Breast epithelium (tissue), 3 donors: ENCODE measurements around the gene FAM83B.

Experiments used
- POLR2A ChIP-seq: fragments of 450-650 bp; IDR thresholded peaks from one replicate; pipeline ENCODE4 v1.6.1; 2016; ENCODE audit warnings: antibody characterized with exemption, mild to moderate bottlenecking, moderate library complexity
- POLR2AphosphoS5 ChIP-seq, 3 donors: sonication (generic); formaldehyde crosslinking; IDR thresholded peaks; one replicate each; pipeline ENCODE4 v1.6.1; 2017; ENCODE audit warnings: antibody characterized with exemption in 3 of 3
- TF ChIP-seq, protein P1 (sequence below), 3 donors: fragments of 450-650 bp; IDR thresholded peaks; one replicate each; pipeline ENCODE4 v1.5.1; 2016 to 2017; ENCODE audit warnings: antibody characterized with exemption in 3 of 3, mild to moderate bottlenecking in 3 of 3, moderate library complexity in 3 of 3

DNA sequence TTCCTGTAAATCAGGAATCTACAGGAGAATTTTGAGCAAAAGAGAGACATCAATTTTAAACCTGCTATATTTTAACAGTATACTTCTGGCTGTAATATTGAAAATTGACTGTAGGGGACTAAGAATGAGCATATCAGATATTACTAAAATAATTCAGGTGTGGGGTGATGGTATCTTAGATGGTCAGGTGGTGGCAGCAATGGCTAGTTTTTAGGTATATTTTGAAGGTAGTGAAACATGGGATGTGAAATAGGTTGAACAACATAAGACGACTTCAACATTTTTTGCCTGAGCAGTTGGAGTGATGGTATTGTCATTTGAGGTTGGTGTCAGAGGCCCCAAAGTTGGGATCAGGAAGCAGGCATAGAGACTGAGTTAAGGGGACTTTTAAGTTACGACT, 32.1 kb downstream of the FAM83B start:
- TF ChIP-seq, protein P1, sequence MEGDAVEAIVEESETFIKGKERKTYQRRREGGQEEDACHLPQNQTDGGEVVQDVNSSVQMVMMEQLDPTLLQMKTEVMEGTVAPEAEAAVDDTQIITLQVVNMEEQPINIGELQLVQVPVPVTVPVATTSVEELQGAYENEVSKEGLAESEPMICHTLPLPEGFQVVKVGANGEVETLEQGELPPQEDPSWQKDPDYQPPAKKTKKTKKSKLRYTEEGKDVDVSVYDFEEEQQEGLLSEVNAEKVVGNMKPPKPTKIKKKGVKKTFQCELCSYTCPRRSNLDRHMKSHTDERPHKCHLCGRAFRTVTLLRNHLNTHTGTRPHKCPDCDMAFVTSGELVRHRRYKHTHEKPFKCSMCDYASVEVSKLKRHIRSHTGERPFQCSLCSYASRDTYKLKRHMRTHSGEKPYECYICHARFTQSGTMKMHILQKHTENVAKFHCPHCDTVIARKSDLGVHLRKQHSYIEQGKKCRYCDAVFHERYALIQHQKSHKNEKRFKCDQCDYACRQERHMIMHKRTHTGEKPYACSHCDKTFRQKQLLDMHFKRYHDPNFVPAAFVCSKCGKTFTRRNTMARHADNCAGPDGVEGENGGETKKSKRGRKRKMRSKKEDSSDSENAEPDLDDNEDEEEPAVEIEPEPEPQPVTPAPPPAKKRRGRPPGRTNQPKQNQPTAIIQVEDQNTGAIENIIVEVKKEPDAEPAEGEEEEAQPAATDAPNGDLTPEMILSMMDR (IDR thresholded peaks at IDR 0.05) = no peak
- TF ChIP-seq POLR2A (no peak), POLR2AphosphoS5 (IDR thresholded peaks at IDR 0.05) (no peak)
